HG02642 (cell line): ENCODE results near the gene PHIP.
"Not testable (repeated sequence)": the region's sequence is repeated elsewhere in the genome, so short reads cannot be mapped to it uniquely, and the experiment has no call there.

Source experiments
- ATAC-seq: cut with Tn5 transposase; IDR thresholded peaks from one replicate; pipeline ENCODE4 v1.9.1; 2021; ENCODE audit warnings: mild to moderate bottlenecking; ENCODE audit not compliant: unreplicated experiment, poor library complexity

Gene PHIP

GRCh38 chr6:79078075-79078969 lies at the start of gene PHIP:
PHIP (minus strand) TSS chr6:79078254; CDS start chr6:79078068, 186 bp downstream.
- peak; percentile 74 for ATAC-seq

- no peak for ATAC-seq
These were observed 49.6 kb upstream of the PHIP start for GRCh38 chr6:79127660-79128059.

- no peak for ATAC-seq
These were observed 41.2 kb upstream of the PHIP start for GRCh38 chr6:79119217-79119616.

GRCh38 chr6:79117752-79118151 lies 39.7 kb upstream of the PHIP start:
- no peak for ATAC-seq

GRCh38 chr6:79115553-79116182 lies 37.6 kb upstream of the PHIP start:
- no peak for ATAC-seq

- ATAC-seq, result no peak
These were observed 33.5 kb upstream of the PHIP start for GRCh38 chr6:79111549-79111948.

GRCh38 chr6:79101164-79101563 lies 23.1 kb upstream of the PHIP start:
- no peak for ATAC-seq

- no peak for ATAC-seq
These were observed 22.2 kb upstream of the PHIP start for GRCh38 chr6:79100304-79100703.

- no peak for ATAC-seq
These were observed 16.9 kb upstream of the PHIP start for GRCh38 chr6:79094938-79095337.

- ATAC-seq, result not testable (repeated sequence)
These were observed 13.7 kb upstream of the PHIP start for GRCh38 chr6:79091801-79092200.

GRCh38 chr6:79089552-79090404 lies 11.7 kb upstream of the PHIP start:
- ATAC-seq, result no peak

GRCh38 chr6:79084693-79085092 lies 6.6 kb upstream of the PHIP start:
- no peak for ATAC-seq

- no peak for ATAC-seq
These were observed 4.2 kb upstream of the PHIP start for GRCh38 chr6:79082304-79082703.

GRCh38 chr6:79081663-79082062 lies 3.6 kb upstream of the PHIP start:
- no peak for ATAC-seq

- ATAC-seq, result no peak
These were observed 1.5 kb upstream of the PHIP start for GRCh38 chr6:79079561-79080041.

- peak; percentile 36 for ATAC-seq
These were observed 359 bp downstream of the PHIP start for GRCh38 chr6:79077715-79078074.

- peak; percentile 50 for ATAC-seq
These were observed 1.0 kb downstream of the PHIP start for GRCh38 chr6:79076782-79077641.

GRCh38 chr6:79076160-79076559 lies 1.9 kb downstream of the PHIP start:
- ATAC-seq, result no peak

- ATAC-seq, result no peak
These were observed 4.2 kb downstream of the PHIP start for GRCh38 chr6:79073888-79074287.
